GM21825 (cell line): Measurements from ENCODE around the gene IGFBP4.
"Not testable (repeated sequence)": the region's sequence is repeated elsewhere in the genome, so short reads cannot be mapped to it uniquely, and the experiment has no call there.

Experiments
- ATAC-seq: cut with Tn5 transposase; IDR thresholded peaks from one replicate; pipeline ENCODE4 v1.9.1; 2021; ENCODE audit warnings: mild to moderate bottlenecking, moderate library complexity; ENCODE audit not compliant: unreplicated experiment

The IGFBP4 gene

GRCh38 chr17:40443196-40443987 lies at the start of gene IGFBP4:
IGFBP4 (plus strand) TSS chr17:40443450; CDS start chr17:40443736, 286 bp downstream.
- ATAC-seq = no peak

- no peak for ATAC-seq
These were observed 44.1 kb upstream of the IGFBP4 start for GRCh38 chr17:40399185-40399584.

GRCh38 chr17:40402668-40403067 lies 40.6 kb upstream of the IGFBP4 start:
- no peak for ATAC-seq

- no peak for ATAC-seq
These were observed 39.2 kb upstream of the IGFBP4 start for GRCh38 chr17:40404003-40404402.

- no peak for ATAC-seq
These were observed 35.8 kb upstream of the IGFBP4 start for GRCh38 chr17:40407460-40407859.

- ATAC-seq = not testable (repeated sequence)
These were observed 33.7 kb upstream of the IGFBP4 start for GRCh38 chr17:40409540-40409939.

GRCh38 chr17:40410082-40410481 lies 33.2 kb upstream of the IGFBP4 start:
- ATAC-seq = no peak

GRCh38 chr17:40411821-40412220 lies 31.4 kb upstream of the IGFBP4 start:
- ATAC-seq = no peak

GRCh38 chr17:40412880-40413279 lies 30.4 kb upstream of the IGFBP4 start:
- no peak for ATAC-seq

GRCh38 chr17:40414312-40414711 lies 28.9 kb upstream of the IGFBP4 start:
- not testable (repeated sequence) for ATAC-seq

- ATAC-seq = no peak
These were observed 27.9 kb upstream of the IGFBP4 start for GRCh38 chr17:40415390-40415789.

GRCh38 chr17:40416671-40417070 lies 26.6 kb upstream of the IGFBP4 start:
- no peak for ATAC-seq

- ATAC-seq = no peak
These were observed 26.0 kb upstream of the IGFBP4 start for GRCh38 chr17:40417258-40417608.

- peak; percentile 94 for ATAC-seq
These were observed 25.4 kb upstream of the IGFBP4 start, which contains the start of gene TOP2A for GRCh38 chr17:40417609-40418427. TOP2A (minus strand) TSS chr17:40417896; CDS start chr17:40417791, 105 bp downstream.

- no peak for ATAC-seq
These were observed 24.9 kb upstream of the IGFBP4 start for GRCh38 chr17:40418428-40418706.

- no peak for ATAC-seq
These were observed 23.5 kb upstream of the IGFBP4 start for GRCh38 chr17:40419559-40420331.

- no peak for ATAC-seq
These were observed 20.1 kb upstream of the IGFBP4 start for GRCh38 chr17:40422990-40423633.

GRCh38 chr17:40425741-40426140 lies 17.5 kb upstream of the IGFBP4 start:
- ATAC-seq = no peak

- ATAC-seq = no peak
These were observed 16.2 kb upstream of the IGFBP4 start for GRCh38 chr17:40427002-40427491.

- ATAC-seq = no peak
These were observed 12.7 kb upstream of the IGFBP4 start for GRCh38 chr17:40430272-40431230.
